ENCODE measurements around the gene BEX4. TPM values are rescaled to one million over a fixed set of nuclear protein-coding genes. Genes with fewer than 3 reads are reported as not detected.
"Not testable (repeated sequence)": the region's sequence is repeated elsewhere in the genome, so short reads cannot be mapped to it uniquely, and the experiment has no call there.

The BEX4 gene
- total RNA-seq, result 10 to 100 TPM; 10.5 to 12.2 TPM

GRCh38 chrX:103214870-103215424 lies at the start of gene BEX4:
Gene BEX4 (plus strand): TSS chrX:103215108. CDS start chrX:103216154, 1,046 bp downstream.
- H3K4me1 Mint-ChIP-seq, result peaks cover 3% of the 10 kb centered on the region
- H3K36me3 Mint-ChIP-seq (ENCODE audit: low read depth), result peaks cover 4% of the 10 kb centered on the region
- H3K27ac Mint-ChIP-seq, result peak within 1 kb of the TSS; percentile 68
- H3K4me3 Mint-ChIP-seq, result peak within 1 kb of the TSS; percentile 80
- CTCF ChIA-PET, result no interaction called here
- H3K27me3 Mint-ChIP-seq, result peaks cover 7% of the 10 kb centered on the region
- H3K9me3 Mint-ChIP-seq, result no peaks in the 10 kb centered on the region
- peak; percentile 83 for DNase-seq
- POLR2A ChIA-PET, result interaction anchor here (0.7 to 1.5 kb wide), 3 partner anchors 17 to 40 kb away, joined by 3 to 4 read pairs (median 3); partner anchors contain the start of gene TCEAL8

GRCh38 chrX:103170216-103170615 lies 44.7 kb upstream of the BEX4 start:
- H3K4me1 Mint-ChIP-seq, result no peaks in the 10 kb centered on the region
- H3K27me3 Mint-ChIP-seq, result no peaks in the 10 kb centered on the region
- no peak overlapping the region for H3K4me3 Mint-ChIP-seq
- H3K27ac Mint-ChIP-seq, result no peak overlapping the region
- CTCF ChIA-PET, result no interaction called here
- H3K9me3 Mint-ChIP-seq, result no peaks in the 10 kb centered on the region
- no peaks in the 10 kb centered on the region for H3K36me3 Mint-ChIP-seq (ENCODE audit: low read depth)
- POLR2A ChIA-PET, result no interaction called here
- no peak for DNase-seq

DNA sequence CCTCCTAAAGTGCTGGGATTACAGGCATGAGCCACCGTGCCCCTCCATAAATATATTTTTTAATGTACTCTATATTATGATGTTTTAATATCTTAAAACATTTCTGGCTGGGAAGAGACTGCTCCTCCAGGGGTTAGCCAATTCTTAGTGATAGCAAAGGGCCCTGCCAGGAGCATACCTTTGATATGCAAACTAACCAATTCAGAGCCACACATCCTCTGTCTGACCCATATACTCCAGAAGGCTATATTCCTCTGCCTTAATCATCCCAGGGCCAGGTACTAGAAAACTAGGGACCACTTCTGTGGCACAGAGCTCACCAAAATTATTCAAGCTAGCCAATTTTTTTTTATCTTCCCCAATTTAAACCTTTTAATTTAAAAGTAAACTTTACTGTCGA lies 43.6 kb upstream of the BEX4 start:
- POLR2A ChIA-PET, result no interaction called here
- Mint-ChIP-seq H3K27me3 (peaks cover 3% of the 10 kb centered on the region), H3K36me3 (ENCODE audit: low read depth) (no peaks in the 10 kb centered on the region), H3K4me3 (no peak overlapping the region), H3K9me3 (no peaks in the 10 kb centered on the region), H3K4me1 (peaks cover 3% of the 10 kb centered on the region), H3K27ac (no peak overlapping the region)
- no peak for DNase-seq
- CTCF ChIA-PET, result no interaction called here

DNA sequence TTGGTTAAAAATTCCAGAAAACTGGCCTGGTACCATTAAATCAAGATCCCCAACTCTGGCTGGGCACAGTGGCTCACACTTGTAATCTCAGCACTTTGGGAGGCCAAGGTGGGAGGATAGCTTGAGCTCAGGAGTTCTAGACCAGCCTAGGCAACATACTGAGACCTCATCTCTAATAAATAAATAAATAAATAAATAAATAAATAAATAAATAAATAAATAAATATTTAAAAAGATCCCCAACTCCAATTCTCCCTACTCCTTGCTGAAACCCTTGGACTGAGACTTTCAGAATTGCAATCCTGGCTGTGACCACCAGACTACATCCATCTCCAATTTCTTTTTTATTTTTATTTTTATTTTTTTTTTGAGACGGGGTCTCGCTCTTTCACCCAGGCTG lies 39.7 kb upstream of the BEX4 start:
- H3K4me3 Mint-ChIP-seq; H3K9me3 Mint-ChIP-seq; H3K27ac Mint-ChIP-seq; POLR2A ChIA-PET; H3K4me1 Mint-ChIP-seq; H3K36me3 Mint-ChIP-seq (ENCODE audit: low read depth); H3K27me3 Mint-ChIP-seq; DNase-seq: not testable (repeated sequence)
- CTCF ChIA-PET, result interaction anchor here (1.0 to 4.5 kb wide), 2 partner anchors 16 to 224 kb away, joined by 3 to 26 read pairs; no protein-coding TSS in a partner anchor

GRCh38 chrX:103175944-103176753 lies 38.8 kb upstream of the BEX4 start:
- peak; percentile 57 for DNase-seq
- H3K27ac Mint-ChIP-seq, result no peak overlapping the region
- POLR2A ChIA-PET, result no interaction called here

GRCh38 chrX:103177556-103177955 lies 37.4 kb upstream of the BEX4 start:
- Mint-ChIP-seq H3K36me3 (ENCODE audit: low read depth) (no peaks in the 10 kb centered on the region), H3K4me1 (peaks cover 3% of the 10 kb centered on the region), H3K27ac (no peak overlapping the region), H3K27me3 (peaks cover 3% of the 10 kb centered on the region), H3K4me3 (no peak overlapping the region), H3K9me3 (no peaks in the 10 kb centered on the region)
- DNase-seq, result no peak
- CTCF ChIA-PET, result interaction anchor here (4.5 kb wide), 1 partner anchor 226 kb away, joined by 26 read pairs; no protein-coding TSS in a partner anchor
- POLR2A ChIA-PET, result no interaction called here

More at GRCh38 chrX:103175944-103176753, 38.8 kb upstream of the BEX4 start:
- Mint-ChIP-seq H3K4me3 (no peak overlapping the region), H3K36me3 (ENCODE audit: low read depth) (no peaks in the 10 kb centered on the region), H3K27me3 (peaks cover 3% of the 10 kb centered on the region), H3K9me3 (no peaks in the 10 kb centered on the region), H3K4me1 (peaks cover 3% of the 10 kb centered on the region)
- CTCF ChIA-PET, result interaction anchor here (0.7 to 4.5 kb wide), 2 partner anchors 225 to 242 kb away, joined by 4 to 26 read pairs; no protein-coding TSS in a partner anchor

- peaks cover 3% of the 10 kb centered on the region for H3K27me3 Mint-ChIP-seq
- H3K9me3 Mint-ChIP-seq, result no peaks in the 10 kb centered on the region
- H3K27ac Mint-ChIP-seq, result no peak overlapping the region
- no peaks in the 10 kb centered on the region for H3K4me1 Mint-ChIP-seq
- ChIA-PET POLR2A (no interaction called here), CTCF (no interaction called here)
- no peak for DNase-seq
- H3K36me3 Mint-ChIP-seq (ENCODE audit: low read depth), result no peaks in the 10 kb centered on the region
- H3K4me3 Mint-ChIP-seq, result no peak overlapping the region
Measured at GRCh38 chrX:103183912-103184311, 31.0 kb upstream of the BEX4 start.

- Mint-ChIP-seq H3K4me1 (no peaks in the 10 kb centered on the region), H3K9me3 (no peaks in the 10 kb centered on the region), H3K36me3 (ENCODE audit: low read depth) (no peaks in the 10 kb centered on the region), H3K27me3 (peaks cover 7% of the 10 kb centered on the region), H3K27ac (no peak overlapping the region), H3K4me3 (no peak overlapping the region)
- POLR2A ChIA-PET, result no interaction called here
- CTCF ChIA-PET, result no interaction called here
- no peak for DNase-seq
Measured at GRCh38 chrX:103187953-103188475, 26.9 kb upstream of the BEX4 start.

- no peaks in the 10 kb centered on the region for H3K27me3 Mint-ChIP-seq
- no peaks in the 10 kb centered on the region for H3K9me3 Mint-ChIP-seq
- H3K27ac Mint-ChIP-seq, result no peak overlapping the region
- no peaks in the 10 kb centered on the region for H3K36me3 Mint-ChIP-seq (ENCODE audit: low read depth)
- peaks cover 5% of the 10 kb centered on the region for H3K4me1 Mint-ChIP-seq
- ChIA-PET POLR2A (no interaction called here), CTCF (no interaction called here)
- DNase-seq, result no peak
- H3K4me3 Mint-ChIP-seq, result no peak overlapping the region
Measured at GRCh38 chrX:103197721-103198306, 17.1 kb upstream of the BEX4 start.

- CTCF ChIA-PET; POLR2A ChIA-PET; H3K4me3 Mint-ChIP-seq; H3K36me3 Mint-ChIP-seq (ENCODE audit: low read depth); H3K4me1 Mint-ChIP-seq; DNase-seq; H3K27ac Mint-ChIP-seq; H3K27me3 Mint-ChIP-seq; H3K9me3 Mint-ChIP-seq: not testable (repeated sequence)
Measured at GRCh38 chrX:103198668-103199067, 16.2 kb upstream of the BEX4 start.

DNA sequence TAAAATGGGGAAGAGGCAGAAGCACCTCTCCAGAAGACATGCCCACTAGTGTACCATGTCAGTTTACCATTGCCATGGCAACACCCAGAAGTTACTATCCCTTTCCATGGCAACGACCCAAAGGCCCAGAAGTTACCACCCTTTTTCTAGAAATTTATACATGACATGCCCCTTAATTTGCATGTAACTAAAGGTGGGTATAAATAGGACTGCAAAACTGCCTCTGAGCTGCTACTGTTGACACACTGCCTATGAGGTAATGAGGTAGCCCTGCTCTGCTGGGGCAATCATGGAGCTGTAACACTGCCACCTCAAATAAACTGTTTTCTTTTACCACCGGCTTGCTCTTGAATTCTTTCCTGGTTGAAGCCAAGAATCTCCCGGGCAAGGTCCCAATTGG lies 13.9 kb upstream of the BEX4 start:
- ChIA-PET CTCF (no interaction called here), POLR2A (no interaction called here)
- no peak overlapping the region for H3K4me3 Mint-ChIP-seq
- DNase-seq, result no peak
- H3K9me3 Mint-ChIP-seq, result no peaks in the 10 kb centered on the region
- no peak overlapping the region for H3K27ac Mint-ChIP-seq
- no peaks in the 10 kb centered on the region for H3K36me3 Mint-ChIP-seq (ENCODE audit: low read depth)
- H3K27me3 Mint-ChIP-seq, result no peaks in the 10 kb centered on the region
- peaks cover 5% of the 10 kb centered on the region for H3K4me1 Mint-ChIP-seq

GRCh38 chrX:103210056-103210455 lies 4.9 kb upstream of the BEX4 start:
- DNase-seq, result no peak
- ChIA-PET CTCF (no interaction called here), POLR2A (no interaction called here)
- no peak overlapping the region for H3K27ac Mint-ChIP-seq
- peaks cover 3% of the 10 kb centered on the region for H3K4me1 Mint-ChIP-seq
- no peaks in the 10 kb centered on the region for H3K36me3 Mint-ChIP-seq (ENCODE audit: low read depth)
- no peak overlapping the region for H3K4me3 Mint-ChIP-seq
- H3K27me3 Mint-ChIP-seq, result no peaks in the 10 kb centered on the region
- no peaks in the 10 kb centered on the region for H3K9me3 Mint-ChIP-seq

- DNase-seq, result peak; percentile 38
- no peak overlapping the region for H3K4me3 Mint-ChIP-seq
- no peaks in the 10 kb centered on the region for H3K9me3 Mint-ChIP-seq
- H3K36me3 Mint-ChIP-seq (ENCODE audit: low read depth), result no peaks in the 10 kb centered on the region
- CTCF ChIA-PET, result interaction anchor here (0.7 to 1.7 kb wide), 5 partner anchors 17 to 253 kb away, joined by 3 to 21 read pairs (median 3); partner anchors contain the start of gene TCEAL8
- H3K27ac Mint-ChIP-seq, result no peak overlapping the region
- no peaks in the 10 kb centered on the region for H3K27me3 Mint-ChIP-seq
- peaks cover 3% of the 10 kb centered on the region for H3K4me1 Mint-ChIP-seq
- POLR2A ChIA-PET, result interaction anchor here (1.0 kb wide), 1 partner anchor 44 kb away, joined by 4 read pairs; the partner anchor contains the start of gene TCEAL8
Measured at GRCh38 chrX:103211012-103211715, 3.7 kb upstream of the BEX4 start.

All from activated CD4-positive, alpha-beta memory T cell treated with anti-CD3 and anti-CD28 coated beads, Interleukin-2, amount 10 ng/mL, durations not matched to agents 7 days and 5 days (primary cell).